SU-DHL-6 (cell line): Measurements from ENCODE around the gene APOBEC4.

ENCODE experiments used
- H2AFZ ChIP-seq: fragments of 200-600 bp; sonication (generic); 2 replicates; pipeline ENCODE4 v1.6.1; 2014; ENCODE audit warnings: low read depth, mild to moderate bottlenecking, moderate library complexity, mixed read lengths, antibody characterized with exemption, low read length; ENCODE audit not compliant: severe bottlenecking
- H3F3A ChIP-seq: fragments of 200-600 bp; shearing (Covaris generic); 2 replicates; pipeline ENCODE4 v1.6.0; 2016; ENCODE audit warnings: antibody characterized with exemption, mild to moderate bottlenecking; ENCODE audit not compliant: insufficient read depth
- H3K27ac ChIP-seq: fragments of 200-600 bp; sonication (generic); 2 replicates; pipeline ENCODE4 v1.5.1; 2016; ENCODE audit warnings: low read depth, mild to moderate bottlenecking, low read length, moderate library complexity, mixed read lengths
- H3K27me3 ChIP-seq: fragments of 200-600 bp; sonication (generic), shearing (Covaris generic); 2 replicates; pipeline ENCODE4 v1.6.0; 2014; ENCODE audit warnings: mild to moderate bottlenecking, low read length
- H3K36me3 ChIP-seq: fragments of 200-600 bp; sonication (generic); 2 replicates; pipeline ENCODE4 v1.6.1; 2014; ENCODE audit warnings: mild to moderate bottlenecking, low read length, mixed read lengths
- H3K4me2 ChIP-seq: fragments of 300-600, 200-600 bp; shearing (Covaris generic), sonication (generic); 2 replicates; pipeline ENCODE4 v1.6.0; 2014; ENCODE audit warnings: low read length, low read depth, mild to moderate bottlenecking; ENCODE audit not compliant: poor library complexity, severe bottlenecking
- H3K4me3 ChIP-seq: fragments of 200-600 bp; sonication (generic); 2 replicates; pipeline ENCODE4 v1.5.1; 2014; ENCODE audit warnings: antibody characterized with exemption, low read length, mild to moderate bottlenecking, mixed read lengths; ENCODE audit not compliant: insufficient read depth, poor library complexity, severe bottlenecking
- H3K79me2 ChIP-seq: fragments of 200-600 bp; sonication (generic); 2 replicates; pipeline ENCODE4 v1.6.1; 2014; ENCODE audit warnings: mild to moderate bottlenecking, low read length, moderate library complexity; ENCODE audit not compliant: insufficient read depth
- H3K9ac ChIP-seq: fragments of 200-600 bp; sonication (generic); 2 replicates; pipeline ENCODE4 v1.7.0; 2014; ENCODE audit warnings: mild to moderate bottlenecking, low read length
- H3K9me2 ChIP-seq: fragments of 200-600 bp; sonication (generic); replicated peaks from 2 replicates; pipeline ENCODE4 v1.6.1; 2014; ENCODE audit warnings: low read length; ENCODE audit not compliant: insufficient read depth
- H3K9me3 ChIP-seq: fragments of 200-600 bp; sonication (generic); 2 replicates; pipeline ENCODE4 v1.6.1; 2014; ENCODE audit warnings: low read length, mixed read lengths; ENCODE audit not compliant: insufficient read depth
- H4K20me1 ChIP-seq: fragments of 200-600 bp; sonication (generic); 2 replicates; pipeline ENCODE4 v1.6.1; 2014; ENCODE audit warnings: low read depth, mild to moderate bottlenecking, antibody characterized with exemption, low read length, moderate library complexity, mixed read lengths
- CTCF ChIP-seq: fragments of 200-600 bp; sonication (generic); IDR thresholded peaks from one replicate; pipeline ENCODE4 v1.5.1; 2017; ENCODE audit warnings: antibody characterized with exemption, mild to moderate bottlenecking, low read length, moderate library complexity; ENCODE audit not compliant: insufficient read depth, poor library complexity, severe bottlenecking
- EZH2phosphoT487 ChIP-seq: fragments of 200-600 bp; sonication (generic), shearing (Covaris generic); conservative IDR thresholded peaks from 2 replicates; pipeline ENCODE4 v1.6.1; 2018; ENCODE audit warnings: mild to moderate bottlenecking, antibody characterized with exemption, low read length, moderate library complexity, mixed read lengths

APOBEC4 gene

GRCh38 chr1:183600136-183600535 lies 53.0 kb downstream of the APOBEC4 start:
- Histone ChIP-seq H3K9me2 (no peaks in the 10 kb centered on the region), H3F3A (no peaks in the 10 kb centered on the region), H3K4me3 (no peak overlapping the region), H3K27me3 (no peaks in the 10 kb centered on the region), H3K9me3 (no peaks in the 10 kb centered on the region), H3K79me2 (no peaks in the 10 kb centered on the region), H3K4me2 (no peak overlapping the region), H4K20me1 (no peaks in the 10 kb centered on the region), H3K27ac (no peak overlapping the region), H3K9ac (no peak overlapping the region), H3K36me3 (no peaks in the 10 kb centered on the region), H2AFZ (no peak overlapping the region)
- no peak for TF ChIP-seq CTCF
- TF ChIP-seq EZH2phosphoT487: no peak

- Histone ChIP-seq H2AFZ (no peak overlapping the region), H3K79me2 (no peaks in the 10 kb centered on the region), H3K9ac (no peak overlapping the region), H3K4me3 (no peak overlapping the region), H3K36me3 (no peaks in the 10 kb centered on the region), H3K27ac (no peak overlapping the region), H3K4me2 (no peak overlapping the region), H3K9me3 (no peaks in the 10 kb centered on the region), H3K27me3 (no peaks in the 10 kb centered on the region), H3K9me2 (no peaks in the 10 kb centered on the region), H4K20me1 (no peaks in the 10 kb centered on the region), H3F3A (no peaks in the 10 kb centered on the region)
- TF ChIP-seq CTCF (no peak), EZH2phosphoT487 (no peak)
Observed at GRCh38 chr1:183598386-183598785, 54.7 kb downstream of the APOBEC4 start.

GRCh38 chr1:183597656-183598347 lies 55.3 kb downstream of the APOBEC4 start:
- Histone ChIP-seq H3K9me3 (no peaks in the 10 kb centered on the region), H3K4me3 (no peak overlapping the region), H3K4me2 (no peak overlapping the region), H2AFZ (no peak overlapping the region), H3K79me2 (no peaks in the 10 kb centered on the region), H3K27me3 (no peaks in the 10 kb centered on the region), H4K20me1 (no peaks in the 10 kb centered on the region), H3K27ac (no peak overlapping the region), H3K36me3 (no peaks in the 10 kb centered on the region), H3K9ac (no peak overlapping the region), H3K9me2 (no peaks in the 10 kb centered on the region), H3F3A (no peaks in the 10 kb centered on the region)
- no peak for TF ChIP-seq CTCF
- no peak for TF ChIP-seq EZH2phosphoT487
